WTC11 (cell line): Measurements from ENCODE around the gene RAD9A. TPM values are rescaled to one million over a fixed set of nuclear protein-coding genes. Genes with fewer than 3 reads are reported as not detected.
A peak's percentile ranks its signal among the peaks of the same experiment; 100 is the strongest.

Experiments used
- ATAC-seq: fragments of 200-7000 bp; cut with Tn5 transposase; 2 replicates; pipeline ENCODE4 v1.10.0; 2021; ENCODE audit warnings: mild to moderate bottlenecking, moderate library complexity
- CTCF ChIA-PET: fragments of 300-600 bp; sonication (Branson Sonifier 250); formaldehyde crosslinking; loops from one replicate; lab custom pipeline; 2021; ENCODE audit warnings: antibody characterized with exemption; lab: Charles Lee
- POLR2A ChIA-PET: fragments of 350-600 bp; sonication (Branson Sonifier 250); formaldehyde crosslinking; loops from one replicate; lab custom pipeline; 2021; ENCODE audit warnings: antibody characterized with exemption; lab: Charles Lee
- DNase-seq: peaks from one replicate; pipeline ENCODE4 v3.0.0; 2021; ENCODE audit warnings: low spot score
- H3K27ac Mint-ChIP-seq: 2 replicates; pipeline ENCODE4 v1.8.0; 2021; ENCODE audit warnings: mixed read lengths
- H3K27me3 Mint-ChIP-seq: 2 replicates; pipeline ENCODE4 v1.8.0; 2021; ENCODE audit warnings: low read depth, mild to moderate bottlenecking, moderate library complexity, mixed read lengths
- H3K36me3 Mint-ChIP-seq: 2 replicates; pipeline ENCODE4 v1.8.0; 2021; ENCODE audit warnings: mixed read lengths
- H3K4me1 Mint-ChIP-seq: 2 replicates; pipeline ENCODE4 v1.8.0; 2022; ENCODE audit warnings: mixed read lengths
- H3K4me3 Mint-ChIP-seq: 2 replicates; pipeline ENCODE4 v1.8.0; 2021; ENCODE audit warnings: mild to moderate bottlenecking, moderate library complexity, mixed read lengths
- H3K9me3 Mint-ChIP-seq: 2 replicates; pipeline ENCODE4 v1.8.0; 2021; ENCODE audit warnings: mixed read lengths
- AFF4 ChIP-seq: sonication (generic); formaldehyde crosslinking; IDR thresholded peaks from 2 replicates; pipeline ENCODE4 v1.8.1; 2023; ENCODE audit warnings: mild to moderate bottlenecking, missing genetic modification reagents, borderline replicate concordance
- ARID4B ChIP-seq: sonication (generic); formaldehyde crosslinking; IDR thresholded peaks from 2 replicates; pipeline ENCODE4 v1.8.0; 2023; ENCODE audit warnings: missing genetic modification reagents, mild to moderate bottlenecking, borderline replicate concordance
- ERG ChIP-seq: fragments of 250-450 bp; sonication (Bioruptor Pico); IDR thresholded peaks from 2 replicates; pipeline ENCODE4 v1.8.0; 2021; ENCODE audit warnings: mild to moderate bottlenecking
- KAT7 ChIP-seq: sonication (generic); formaldehyde crosslinking; IDR thresholded peaks from 2 replicates; pipeline ENCODE4 v1.8.1; 2023; ENCODE audit warnings: missing genetic modification reagents, mild to moderate bottlenecking, borderline replicate concordance
- NR2C2 ChIP-seq: sonication (generic); formaldehyde crosslinking; IDR thresholded peaks from 2 replicates; pipeline ENCODE4 v1.8.0; 2022; ENCODE audit warnings: mild to moderate bottlenecking, missing genetic modification reagents
- NR3C1 ChIP-seq: sonication (generic); formaldehyde crosslinking; conservative IDR thresholded peaks from 2 replicates; pipeline ENCODE4 v1.8.1; 2023; ENCODE audit warnings: low read depth, mild to moderate bottlenecking, missing genetic modification reagents
- PRDM15 ChIP-seq: sonication (generic); formaldehyde crosslinking; IDR thresholded peaks from 2 replicates; pipeline ENCODE4 v1.8.0; 2022; ENCODE audit warnings: missing genetic modification reagents
- USF2 ChIP-seq: sonication (generic); formaldehyde crosslinking; IDR thresholded peaks from 2 replicates; pipeline ENCODE4 v1.8.1; 2023; ENCODE audit warnings: mild to moderate bottlenecking, missing genetic modification reagents, moderate library complexity
- total RNA-seq: library from RNA; stranded (reverse); gene quantifications from 3 replicates; pipeline ENCODE4 v1.2.3, GENCODE V29; 2021

RAD9A gene
- total RNA-seq, 1 experiment from 2014 or later = 45.5 TPM

GRCh38 chr11:67400942-67401494, 9.2 kb downstream of the RAD9A start:
- Mint-ChIP-seq H3K27me3 (no peaks in the 10 kb centered on the region), H3K9me3 (no peaks in the 10 kb centered on the region), H3K36me3 (peaks cover 13% of the 10 kb centered on the region), H3K4me1 (peaks cover 40% of the 10 kb centered on the region), H3K4me3 (peak overlapping the region; percentile 73), H3K27ac (no peak overlapping the region; the same call in 1 of the 2 replicates)
- POLR2A ChIA-PET = interaction anchor here (0.6 to 2.2 kb wide), 15 partner anchors 9 to 82 kb away, joined by 3 to 21 read pairs (median 6); partner anchors contain the start of genes AIP, PTPRCAP, RAD9A and RPS6KB2
- ATAC-seq (no peak), DNase-seq (no peak)
- TF ChIP-seq PRDM15 (CRISPR knock-in tag) (peak; percentile 86), ARID4B (CRISPR knock-in tag) (peak; percentile 34; the same call in 1 of the 2 replicates), ERG (CRISPR knock-in tag) (no peak), USF2 (CRISPR knock-in tag) (no peak), NR2C2 (CRISPR knock-in tag) (no peak), KAT7 (CRISPR knock-in tag) (no peak), AFF4 (CRISPR knock-in tag) (no peak), NR3C1 (CRISPR knock-in tag) (no peak)
- CTCF ChIA-PET = interaction anchor here (0.5 to 3.9 kb wide), 45 partner anchors 12 to 1178 kb away, joined by 3 to 112 read pairs (median 6); partner anchors contain the start of genes AIP, ANKRD13D, CLCF1 and CORO1B
